ENCODE data around the gene SEMA3B.

Gene SEMA3B

GRCh38 chr3:50290161-50290641, 21.3 kb downstream of the SEMA3B start:
- DNase-seq (ENCODE audit: insufficient read length, low spot score): no peak
- FAIRE-seq: no peak

GRCh38 chr3:50292159-50293078, 23.5 kb downstream of the SEMA3B start, which contains the start of gene IFRD2:
Gene IFRD2 (minus strand): TSS chr3:50292429. CDS start chr3:50292274, 155 bp downstream.
- FAIRE-seq (peak; percentile 99), DNase-seq (ENCODE audit: insufficient read length, low spot score) (peak; percentile 96)

- DNase-seq (ENCODE audit: insufficient read length, low spot score): no peak
- peak; percentile 35 for FAIRE-seq
Measured at GRCh38 chr3:50293079-50293801, 24.3 kb downstream of the SEMA3B start.

- DNase-seq (ENCODE audit: insufficient read length, low spot score) (no peak), FAIRE-seq (no peak)
Measured at GRCh38 chr3:50294089-50294488, 25.1 kb downstream of the SEMA3B start.

- DNase-seq (ENCODE audit: insufficient read length, low spot score) (no peak), FAIRE-seq (no peak)
Measured at GRCh38 chr3:50294492-50295403, 25.8 kb downstream of the SEMA3B start.

GRCh38 chr3:50295553-50296431, 26.8 kb downstream of the SEMA3B start:
- DNase-seq (ENCODE audit: insufficient read length, low spot score) (no peak), FAIRE-seq (no peak)

GRCh38 chr3:50296721-50297383, 27.9 kb downstream of the SEMA3B start:
- no peak for FAIRE-seq

GRCh38 chr3:50297384-50297775, 28.4 kb downstream of the SEMA3B start:
- no peak for DNase-seq (ENCODE audit: insufficient read length, low spot score)
- no peak for FAIRE-seq

More at GRCh38 chr3:50296721-50297383, 27.9 kb downstream of the SEMA3B start:
- no peak for DNase-seq (ENCODE audit: insufficient read length, low spot score)

- FAIRE-seq (peak; percentile 14), DNase-seq (ENCODE audit: insufficient read length, low spot score) (no peak)
Measured at GRCh38 chr3:50297896-50298725, 29.2 kb downstream of the SEMA3B start.

GRCh38 chr3:50298836-50299637, 30.1 kb downstream of the SEMA3B start, which contains the start of the genes HYAL3 and NAA80:
Gene HYAL3 (minus strand): TSS chr3:50299405. CDS start chr3:50295602, 3,803 bp downstream.
Gene NAA80 (minus strand): TSS chr3:50299405. CDS start chr3:50297463, 1,942 bp downstream.
- DNase-seq (ENCODE audit: insufficient read length, low spot score): peak; percentile 88
- FAIRE-seq: peak; percentile 99

- FAIRE-seq: no peak
- DNase-seq (ENCODE audit: insufficient read length, low spot score): no peak
Measured at GRCh38 chr3:50299638-50299928, 30.6 kb downstream of the SEMA3B start.

- DNase-seq (ENCODE audit: insufficient read length, low spot score) (no peak), FAIRE-seq (peak; percentile 31)
Measured at GRCh38 chr3:50299929-50300680, 31.2 kb downstream of the SEMA3B start.

GRCh38 chr3:50300681-50301254, 31.8 kb downstream of the SEMA3B start:
- no peak for DNase-seq (ENCODE audit: insufficient read length, low spot score)
- FAIRE-seq: no peak

- DNase-seq (ENCODE audit: insufficient read length, low spot score): no peak
- FAIRE-seq: no peak
Measured at GRCh38 chr3:50302095-50303012, 33.4 kb downstream of the SEMA3B start.
